ENCODE results near the gene KAT8. TPM values are rescaled to one million over a fixed set of nuclear protein-coding genes. Genes with fewer than 3 reads are reported as not detected.
A peak's percentile ranks its signal among the peaks of the same experiment; 100 is the strongest.

The KAT8 gene
- total and polyA plus RNA-seq, 10 of the 15 experiments (the other 5 are each of a cell fraction or from before 2014, with no cell fraction given), result 5.5 to 55.8 (median 39.6) TPM

- TF ChIP-seq CUX1 (IDR thresholded peaks at IDR 0.05; ENCODE audit: insufficient replicate concordance, low read depth, low read length) (no peak), ASH2L (IDR thresholded peaks at IDR 0.05; ENCODE audit: borderline replicate concordance, low read depth) (no peak), EGR1 (IDR thresholded peaks at IDR 0.05; ENCODE audit: borderline replicate concordance in 1 of 2, low read depth in 2 of 2, low read length in 2 of 2) (peak; percentile 94 to 99), STAT3 (IDR thresholded peaks at IDR 0.05; ENCODE audit: low read depth, low read length) (no peak), TCF3 (IDR thresholded peaks at IDR 0.05; ENCODE audit: borderline replicate concordance, insufficient read depth, low read depth, low read length) (no peak), SIN3A (IDR thresholded peaks at IDR 0.05; ENCODE audit: low read depth, low read length) (no peak; the same call in 1 of the 2 replicates), REST (IDR thresholded peaks at IDR 0.05; ENCODE audit: low read depth, low read length) (no peak), TAF1 (IDR thresholded peaks at IDR 0.05; ENCODE audit: borderline replicate concordance, low read depth, low read length) (0 out of 2 replicates have a peak, but pooled peaks have one; percentile 29), ETV6 (conservative IDR thresholded peaks at IDR 0.05 in 1 of 2, IDR thresholded peaks at IDR 0.05 in 1 of 2; ENCODE audit: borderline replicate concordance in 1 of 2, low read depth in 1 of 2) (no peak), ZNF217 (IDR thresholded peaks at IDR 0.05) (peak; percentile 57; the same call in 1 of the 2 replicates), PBX3 (IDR thresholded peaks at IDR 0.05; ENCODE audit: insufficient replicate concordance, low read depth, low read length) (peak; percentile 13), IKZF1 (conservative IDR thresholded peaks at IDR 0.05) (peak; percentile 94), NFYB (IDR thresholded peaks at IDR 0.05; ENCODE audit: insufficient read depth, low read depth, low read length) (no peak), IKZF2 (IDR thresholded peaks at IDR 0.05) (no peak), JUNB (IDR thresholded peaks at IDR 0.05) (no peak), MTA2 (IDR thresholded peaks at IDR 0.05; ENCODE audit: low read depth) (no peak)
Measured at GRCh38 chr16:31108035-31108793, 9.2 kb upstream of the KAT8 start, which contains the start of gene BCKDK (continued).

Data from GM12878 (cell line).